ENCODE results near the gene SEMA4D.
"Not testable (repeated sequence)": the region's sequence is repeated elsewhere in the genome, so short reads cannot be mapped to it uniquely, and the experiment has no call there.

Gene SEMA4D

GRCh38 chr9:89484475-89485404, 13.2 kb downstream of the SEMA4D start:
- H3K4me3 ChIP-seq (ENCODE audit: low read depth, low read length): no peak overlapping the region
- DNase-seq (ENCODE audit: low read depth): no peak
- TF ChIP-seq, protein P1, sequence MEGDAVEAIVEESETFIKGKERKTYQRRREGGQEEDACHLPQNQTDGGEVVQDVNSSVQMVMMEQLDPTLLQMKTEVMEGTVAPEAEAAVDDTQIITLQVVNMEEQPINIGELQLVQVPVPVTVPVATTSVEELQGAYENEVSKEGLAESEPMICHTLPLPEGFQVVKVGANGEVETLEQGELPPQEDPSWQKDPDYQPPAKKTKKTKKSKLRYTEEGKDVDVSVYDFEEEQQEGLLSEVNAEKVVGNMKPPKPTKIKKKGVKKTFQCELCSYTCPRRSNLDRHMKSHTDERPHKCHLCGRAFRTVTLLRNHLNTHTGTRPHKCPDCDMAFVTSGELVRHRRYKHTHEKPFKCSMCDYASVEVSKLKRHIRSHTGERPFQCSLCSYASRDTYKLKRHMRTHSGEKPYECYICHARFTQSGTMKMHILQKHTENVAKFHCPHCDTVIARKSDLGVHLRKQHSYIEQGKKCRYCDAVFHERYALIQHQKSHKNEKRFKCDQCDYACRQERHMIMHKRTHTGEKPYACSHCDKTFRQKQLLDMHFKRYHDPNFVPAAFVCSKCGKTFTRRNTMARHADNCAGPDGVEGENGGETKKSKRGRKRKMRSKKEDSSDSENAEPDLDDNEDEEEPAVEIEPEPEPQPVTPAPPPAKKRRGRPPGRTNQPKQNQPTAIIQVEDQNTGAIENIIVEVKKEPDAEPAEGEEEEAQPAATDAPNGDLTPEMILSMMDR (conservative IDR thresholded peaks at IDR 0.05; ENCODE audit: low read depth, low read length): no peak

DNA sequence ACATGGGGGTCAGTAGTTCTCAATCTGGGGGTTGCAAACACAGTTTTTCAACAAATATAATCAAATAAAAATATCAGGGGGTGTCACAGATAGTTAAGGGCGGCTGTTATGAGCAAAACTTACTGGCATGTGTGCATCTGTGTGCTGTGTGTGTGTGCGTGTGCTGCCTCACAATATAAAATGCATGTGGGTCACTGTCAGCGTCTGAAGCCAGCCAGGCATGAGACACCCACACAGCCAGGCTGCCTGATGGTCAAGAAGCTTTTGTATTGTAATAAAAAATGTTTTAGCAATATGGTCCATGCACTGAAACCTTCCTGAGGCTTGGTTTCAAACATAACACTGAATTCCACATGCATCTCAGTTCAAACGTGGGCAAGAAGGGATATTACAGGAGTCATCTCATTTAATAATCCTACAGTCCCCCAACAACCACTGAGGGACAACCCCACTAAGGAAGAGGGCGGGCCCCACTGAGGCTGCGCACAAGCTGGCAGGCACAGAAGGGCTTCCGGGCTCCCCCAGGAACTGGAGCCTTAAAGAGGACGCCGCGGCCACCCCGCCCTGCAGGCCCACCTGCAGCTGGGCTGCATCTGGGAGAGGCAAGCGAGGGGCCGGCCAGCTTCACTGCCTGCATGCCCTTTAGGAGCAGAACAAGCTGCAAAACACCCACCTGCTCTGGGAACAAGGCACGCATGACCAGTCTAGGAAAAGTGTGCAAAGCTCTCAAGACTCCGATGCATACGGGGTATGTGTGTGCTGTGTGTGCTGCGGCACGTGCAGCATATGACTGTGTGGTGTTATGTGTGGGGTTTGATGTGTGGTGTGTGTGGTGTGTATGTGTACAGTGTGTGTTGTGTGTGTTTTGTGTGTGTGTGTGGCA, 14.1 kb downstream of the SEMA4D start:
- no peak for DNase-seq (ENCODE audit: low read depth)
- TF ChIP-seq, protein P1 (conservative IDR thresholded peaks at IDR 0.05; ENCODE audit: low read depth, low read length): no peak
- H3K4me3 ChIP-seq (ENCODE audit: low read depth, low read length): no peak overlapping the region

GRCh38 chr9:89482901-89483361, 15.0 kb downstream of the SEMA4D start:
- no peak overlapping the region for H3K4me3 ChIP-seq (ENCODE audit: low read depth, low read length)
- DNase-seq (ENCODE audit: low read depth): no peak
- TF ChIP-seq, protein P1 (conservative IDR thresholded peaks at IDR 0.05; ENCODE audit: low read depth, low read length): no peak

GRCh38 chr9:89482056-89482851, 15.7 kb downstream of the SEMA4D start:
- TF ChIP-seq, protein P1 (conservative IDR thresholded peaks at IDR 0.05; ENCODE audit: low read depth, low read length): no peak
- no peak overlapping the region for H3K4me3 ChIP-seq (ENCODE audit: low read depth, low read length)
- DNase-seq (ENCODE audit: low read depth): no peak

GRCh38 chr9:89481538-89481915, 16.4 kb downstream of the SEMA4D start:
- TF ChIP-seq, protein P1 (conservative IDR thresholded peaks at IDR 0.05; ENCODE audit: low read depth, low read length): no peak
- H3K4me3 ChIP-seq (ENCODE audit: low read depth, low read length): no peak overlapping the region
- no peak for DNase-seq (ENCODE audit: low read depth)

GRCh38 chr9:89480825-89481537, 16.9 kb downstream of the SEMA4D start:
- TF ChIP-seq, protein P1 (conservative IDR thresholded peaks at IDR 0.05; ENCODE audit: low read depth, low read length): no peak
- H3K4me3 ChIP-seq (ENCODE audit: low read depth, low read length): no peak overlapping the region
- DNase-seq (ENCODE audit: low read depth): no peak

DNA sequence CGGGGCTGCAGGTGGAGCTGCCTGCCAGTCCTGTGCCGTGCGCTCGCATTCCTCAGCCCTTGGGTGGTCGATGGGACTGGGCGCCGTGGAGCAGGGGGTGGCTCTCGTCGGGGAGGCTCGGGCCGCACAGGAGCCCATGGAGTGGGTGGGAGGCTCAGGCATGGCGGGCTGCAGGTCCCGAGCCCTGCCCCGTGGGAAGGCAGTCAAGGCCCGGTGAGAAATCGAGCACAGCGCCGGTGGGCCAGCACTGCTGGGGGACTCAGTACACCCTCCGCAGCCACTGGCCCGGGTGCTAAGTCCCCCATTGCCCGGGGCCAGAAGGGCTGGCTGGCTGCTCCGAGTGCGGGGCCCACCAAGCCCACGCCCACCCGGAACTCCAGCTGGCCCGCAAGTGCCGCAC, 17.5 kb downstream of the SEMA4D start:
- H3K4me3 ChIP-seq (ENCODE audit: low read depth, low read length); DNase-seq (ENCODE audit: low read depth): not testable (repeated sequence)

GRCh38 chr9:89479669-89480011, 18.3 kb downstream of the SEMA4D start:
- not testable (repeated sequence) for DNase-seq (ENCODE audit: low read depth); H3K4me3 ChIP-seq (ENCODE audit: low read depth, low read length)

All from choroid plexus epithelial cell (primary cell).